ENCODE results near the gene DDX53. TPM values are rescaled to one million over a fixed set of nuclear protein-coding genes. Genes with fewer than 3 reads are reported as not detected.

The DDX53 gene
- total RNA-seq = not detected

DNA sequence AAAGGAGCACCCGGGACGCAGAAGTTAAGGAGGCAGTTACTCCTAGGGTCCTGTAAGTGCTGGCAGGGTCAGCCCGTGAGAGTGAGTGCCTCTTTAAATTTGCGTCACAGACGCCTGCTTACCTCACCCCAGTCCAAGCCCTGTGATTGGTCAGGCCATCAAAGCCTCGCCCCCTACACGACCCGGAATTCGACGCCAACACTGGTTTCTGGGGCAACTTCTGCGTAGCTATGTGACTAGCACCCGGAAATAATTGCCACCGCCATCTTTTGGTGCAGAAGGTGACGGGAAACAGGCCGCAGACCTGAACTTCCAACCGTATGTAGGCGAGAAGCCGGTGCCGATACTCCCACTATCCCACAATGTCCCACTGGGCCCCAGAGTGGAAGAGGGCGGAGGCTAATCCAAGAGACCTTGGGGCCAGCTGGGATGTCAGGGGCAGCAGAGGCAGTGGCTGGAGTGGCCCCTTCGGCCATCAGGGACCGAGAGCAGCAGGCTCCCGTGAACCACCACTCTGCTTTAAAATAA is at the start of gene DDX53:
TSS of gene DDX53 (plus strand) at position 265 of the 528 bp plus-strand sequence. CDS start at position 363, 98 bp downstream.
- H3K27me3 ChIP-seq (replicated peaks; ENCODE audit: insufficient read depth) = no peaks in the 10 kb centered on the region
- no peak for DNase-seq (ENCODE audit: low spot score)
- no peak for ATAC-seq (ENCODE audit: insufficient number of reproducible peaks, low FRiP score, low read depth)
- no peak within 1 kb of the TSS for H3K27ac ChIP-seq
- H3K4me3 ChIP-seq = no peak within 1 kb of the TSS
- H3K9me3 ChIP-seq = no peaks in the 10 kb centered on the region
- TF ChIP-seq, protein P1, sequence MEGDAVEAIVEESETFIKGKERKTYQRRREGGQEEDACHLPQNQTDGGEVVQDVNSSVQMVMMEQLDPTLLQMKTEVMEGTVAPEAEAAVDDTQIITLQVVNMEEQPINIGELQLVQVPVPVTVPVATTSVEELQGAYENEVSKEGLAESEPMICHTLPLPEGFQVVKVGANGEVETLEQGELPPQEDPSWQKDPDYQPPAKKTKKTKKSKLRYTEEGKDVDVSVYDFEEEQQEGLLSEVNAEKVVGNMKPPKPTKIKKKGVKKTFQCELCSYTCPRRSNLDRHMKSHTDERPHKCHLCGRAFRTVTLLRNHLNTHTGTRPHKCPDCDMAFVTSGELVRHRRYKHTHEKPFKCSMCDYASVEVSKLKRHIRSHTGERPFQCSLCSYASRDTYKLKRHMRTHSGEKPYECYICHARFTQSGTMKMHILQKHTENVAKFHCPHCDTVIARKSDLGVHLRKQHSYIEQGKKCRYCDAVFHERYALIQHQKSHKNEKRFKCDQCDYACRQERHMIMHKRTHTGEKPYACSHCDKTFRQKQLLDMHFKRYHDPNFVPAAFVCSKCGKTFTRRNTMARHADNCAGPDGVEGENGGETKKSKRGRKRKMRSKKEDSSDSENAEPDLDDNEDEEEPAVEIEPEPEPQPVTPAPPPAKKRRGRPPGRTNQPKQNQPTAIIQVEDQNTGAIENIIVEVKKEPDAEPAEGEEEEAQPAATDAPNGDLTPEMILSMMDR (IDR thresholded peaks at IDR 0.05) = no peak
- no peaks in the 10 kb centered on the region for H3K36me3 ChIP-seq
- no peaks in the 10 kb centered on the region for H3K4me1 ChIP-seq (ENCODE audit: control insufficient read depth in 1 of 2, low read depth in 2 of 2)

DNA sequence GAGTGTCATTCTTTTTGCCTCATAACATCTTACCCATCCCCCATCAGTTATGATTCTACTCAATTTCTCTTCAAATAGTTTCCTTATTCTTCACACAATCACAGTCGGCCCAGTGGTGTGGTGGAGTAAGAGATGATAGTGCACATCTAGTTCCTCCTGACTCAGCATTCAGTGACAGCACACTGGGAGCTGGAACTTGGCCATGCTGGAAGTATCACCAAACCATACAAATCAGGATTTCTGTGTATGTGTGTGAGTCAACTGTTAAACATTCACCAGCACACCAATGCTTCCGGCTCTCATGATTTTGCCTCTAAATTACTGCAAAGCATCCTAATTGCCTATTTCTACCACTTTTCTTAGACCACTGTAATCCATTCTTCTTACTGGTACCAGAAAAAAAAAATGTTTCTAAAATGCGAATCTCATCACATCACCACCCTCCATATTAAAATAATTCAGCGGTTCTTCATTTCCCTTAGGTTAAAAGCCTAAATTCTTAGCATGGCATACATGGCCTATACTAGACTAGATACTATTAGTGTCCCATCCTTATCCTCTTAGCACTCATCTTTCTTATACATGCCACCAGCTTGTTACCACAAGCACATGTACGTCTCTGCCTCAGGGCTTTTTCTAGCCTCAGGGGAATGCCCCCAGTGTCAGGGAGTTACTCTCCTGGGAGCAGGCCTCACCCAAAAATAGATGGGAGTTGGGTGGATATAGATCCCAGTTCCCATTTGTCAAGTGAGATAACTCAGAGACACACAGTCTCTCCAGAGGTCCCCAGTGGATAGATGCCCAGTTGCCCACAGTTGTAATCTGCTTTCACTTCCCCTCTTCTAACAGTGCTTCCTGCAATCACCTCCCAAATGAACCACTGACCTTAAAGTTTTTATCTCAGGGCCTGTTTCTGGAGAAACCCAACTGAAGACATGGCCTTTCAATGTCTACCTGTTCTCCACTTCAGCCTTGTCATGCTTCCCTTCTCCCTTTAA is 49.2 kb upstream of the DDX53 start:
- Histone ChIP-seq H3K27ac (no peak overlapping the region), H3K4me1 (ENCODE audit: control insufficient read depth in 1 of 2, low read depth in 2 of 2) (no peaks in the 10 kb centered on the region), H3K36me3 (no peaks in the 10 kb centered on the region), H3K27me3 (replicated peaks; ENCODE audit: insufficient read depth) (no peaks in the 10 kb centered on the region), H3K9me3 (no peaks in the 10 kb centered on the region), H3K4me3 (no peak overlapping the region)
- no peak for DNase-seq (ENCODE audit: low spot score)
- TF ChIP-seq, protein P1 (IDR thresholded peaks at IDR 0.05) = no peak
- no peak for ATAC-seq (ENCODE audit: insufficient number of reproducible peaks, low FRiP score, low read depth)

DNA sequence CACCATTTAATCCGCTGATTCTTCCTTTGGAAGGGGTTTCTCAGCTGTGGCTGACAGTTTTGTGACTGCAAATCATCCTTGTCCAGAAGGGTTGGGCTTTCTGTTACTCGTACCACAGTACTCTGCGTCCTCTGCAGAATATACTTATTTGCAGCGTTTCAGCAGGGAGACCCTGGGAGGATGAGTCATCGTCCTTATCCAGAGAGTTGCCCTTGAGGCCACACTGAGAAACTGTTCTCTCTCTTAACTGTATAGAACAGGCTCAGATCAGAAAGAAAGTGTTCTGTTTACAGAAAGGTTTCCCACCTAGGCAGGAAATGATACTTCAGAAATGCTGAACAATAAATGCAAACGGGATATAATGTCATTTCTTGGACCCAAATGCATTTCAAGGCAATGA is 47.8 kb upstream of the DDX53 start:
- DNase-seq (ENCODE audit: low spot score) (no peak), ATAC-seq (ENCODE audit: insufficient number of reproducible peaks, low FRiP score, low read depth) (no peak)
- Histone ChIP-seq H3K4me3 (no peak overlapping the region), H3K36me3 (no peaks in the 10 kb centered on the region), H3K27me3 (replicated peaks; ENCODE audit: insufficient read depth) (no peaks in the 10 kb centered on the region), H3K9me3 (no peaks in the 10 kb centered on the region), H3K27ac (no peak overlapping the region), H3K4me1 (ENCODE audit: control insufficient read depth in 1 of 2, low read depth in 2 of 2) (no peaks in the 10 kb centered on the region)
- TF ChIP-seq, protein P1 (IDR thresholded peaks at IDR 0.05) = no peak

DNA sequence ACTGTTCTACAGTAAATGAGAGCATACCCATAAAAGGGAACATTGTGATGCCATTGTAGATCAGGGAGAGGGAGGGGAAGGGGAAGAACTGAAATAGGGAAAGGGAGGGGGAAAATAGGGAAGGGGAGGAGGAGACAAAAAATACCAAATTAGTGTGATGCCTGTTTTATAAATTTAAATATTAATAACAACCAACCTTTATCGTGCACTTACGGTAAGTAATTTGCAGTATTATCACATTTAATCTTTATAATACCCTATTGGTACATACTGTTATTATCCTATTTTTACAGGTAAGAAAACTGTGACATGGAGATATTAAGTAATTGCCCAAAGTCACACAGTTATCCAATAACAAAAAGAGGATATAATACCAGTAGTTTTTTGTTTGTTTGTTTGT is 41.5 kb upstream of the DDX53 start:
- no peaks in the 10 kb centered on the region for H3K4me1 ChIP-seq (ENCODE audit: control insufficient read depth in 1 of 2, low read depth in 2 of 2)
- TF ChIP-seq, protein P1 (IDR thresholded peaks at IDR 0.05) = no peak
- ATAC-seq (ENCODE audit: insufficient number of reproducible peaks, low FRiP score, low read depth) (no peak), DNase-seq (ENCODE audit: low spot score) (no peak)
- H3K9me3 ChIP-seq = no peaks in the 10 kb centered on the region
- H3K36me3 ChIP-seq = no peaks in the 10 kb centered on the region
- H3K4me3 ChIP-seq = no peak overlapping the region
- no peak overlapping the region for H3K27ac ChIP-seq
- H3K27me3 ChIP-seq (replicated peaks; ENCODE audit: insufficient read depth) = no peaks in the 10 kb centered on the region

DNA sequence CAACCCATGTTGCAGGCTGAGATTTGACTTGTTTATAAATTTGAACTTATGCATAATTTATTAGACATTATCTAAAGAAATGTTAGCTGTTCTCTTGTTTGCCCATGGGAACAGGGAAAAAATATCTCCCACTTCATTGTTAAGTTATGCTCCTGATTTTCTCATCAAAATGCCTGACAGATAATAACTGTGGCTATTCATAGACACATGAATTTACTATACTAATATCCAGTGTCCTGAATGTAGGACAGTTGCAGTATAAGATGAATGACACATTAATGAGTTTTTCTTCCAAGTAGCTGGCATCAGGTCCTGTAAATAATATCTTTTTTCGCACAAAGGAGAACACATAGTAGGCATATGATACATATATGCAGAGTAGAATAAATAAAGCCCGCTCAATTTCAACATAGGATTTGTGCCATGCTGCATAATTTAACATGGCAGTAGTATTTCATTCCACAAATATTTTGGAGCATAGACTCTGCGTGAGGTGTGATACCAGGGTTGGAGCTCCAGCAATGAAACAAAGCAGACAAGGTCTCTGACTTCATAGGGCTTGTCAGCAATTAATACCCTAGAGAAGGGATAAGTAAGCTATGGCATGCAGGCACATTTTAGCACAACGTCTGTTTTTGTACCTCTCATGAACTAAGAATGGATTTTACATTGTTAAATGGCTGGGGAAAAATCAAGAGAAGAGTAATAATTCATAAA is 40.4 kb upstream of the DDX53 start:
- Histone ChIP-seq H3K9me3 (no peaks in the 10 kb centered on the region), H3K36me3 (no peaks in the 10 kb centered on the region), H3K4me3 (no peak overlapping the region), H3K4me1 (ENCODE audit: control insufficient read depth in 1 of 2, low read depth in 2 of 2) (no peaks in the 10 kb centered on the region), H3K27ac (no peak overlapping the region), H3K27me3 (replicated peaks; ENCODE audit: insufficient read depth) (no peaks in the 10 kb centered on the region)
- ATAC-seq (ENCODE audit: insufficient number of reproducible peaks, low FRiP score, low read depth) (no peak), DNase-seq (ENCODE audit: low spot score) (no peak)
- TF ChIP-seq, protein P1 (IDR thresholded peaks at IDR 0.05) = no peak

Measured in thoracic aorta (tissue), 2 donors.